Neural cell (in vitro differentiated cells): Measurements from ENCODE around the gene CENPP. TPM values are rescaled to one million over a fixed set of nuclear protein-coding genes. Genes with fewer than 3 reads are reported as not detected.

Experiments
- H2AFZ ChIP-seq: fragments of 200-600, 300-800 bp; sonication (generic), shearing (Covaris generic); 2 replicates; pipeline ENCODE4 v1.6.0; 2014; ENCODE audit warnings: low read depth, mild to moderate bottlenecking, antibody characterized with exemption, low read length, moderate library complexity
- H3F3A ChIP-seq: fragments of 200-600 bp; shearing (Covaris generic); 2 replicates; pipeline ENCODE4 v1.6.1; 2016; ENCODE audit warnings: mild to moderate bottlenecking, moderate library complexity, mixed read lengths, antibody characterized with exemption, low read length; ENCODE audit not compliant: insufficient read depth, poor library complexity, severe bottlenecking
- H3K27ac ChIP-seq: fragments of 200-600, 300-800 bp; sonication (generic), shearing (Covaris generic); 2 replicates; pipeline ENCODE4 v1.5.1; 2014; ENCODE audit warnings: mild to moderate bottlenecking, low read length, moderate library complexity
- H3K27me3 ChIP-seq: fragments of 300-800, 200-600 bp; sonication (generic), shearing (Covaris generic); 2 replicates; pipeline ENCODE4 v1.6.0; 2014; ENCODE audit warnings: mild to moderate bottlenecking, low read depth, low read length, moderate library complexity; ENCODE audit not compliant: insufficient read depth
- H3K36me3 ChIP-seq: fragments of 300-800, 200-600 bp; sonication (generic), shearing (Covaris generic); 2 replicates; pipeline ENCODE4 v1.5.1; 2014; ENCODE audit warnings: mild to moderate bottlenecking, antibody characterized with exemption, low read length, moderate library complexity; ENCODE audit not compliant: insufficient read depth
- H3K4me2 ChIP-seq: fragments of 300-800, 200-600 bp; sonication (generic), shearing (Covaris generic); 2 replicates; pipeline ENCODE4 v1.6.0; 2014; ENCODE audit warnings: mild to moderate bottlenecking, low read length
- H3K4me3 ChIP-seq: fragments of 300-800, 200-600 bp; sonication (generic), shearing (Covaris generic); 2 replicates; pipeline ENCODE4 v1.5.1; 2014; ENCODE audit warnings: mild to moderate bottlenecking, low read length, moderate library complexity
- H3K79me2 ChIP-seq: fragments of 200-600 bp; shearing (Covaris generic); replicated peaks from 2 replicates; pipeline ENCODE4 v1.6.0; 2014; ENCODE audit warnings: mild to moderate bottlenecking, low read length, moderate library complexity; ENCODE audit not compliant: insufficient read depth
- H3K9ac ChIP-seq: fragments of 300-800, 200-600 bp; sonication (generic), shearing (Covaris generic); 2 replicates; pipeline ENCODE4 v1.6.1; 2016; ENCODE audit warnings: mild to moderate bottlenecking, low read length, mixed read lengths
- H3K9me2 ChIP-seq: fragments of 200-600 bp; shearing (Covaris generic); 2 replicates; pipeline ENCODE4 v1.6.1; 2016; ENCODE audit warnings: mild to moderate bottlenecking, low read length, mixed read lengths; ENCODE audit not compliant: insufficient read depth
- H3K9me3 ChIP-seq: fragments of 200-600, 300-800 bp; sonication (generic), shearing (Covaris generic); 2 replicates; pipeline ENCODE4 v1.6.1; 2016; ENCODE audit warnings: mild to moderate bottlenecking, mixed run types, low read length, moderate library complexity, mixed read lengths
- H4K20me1 ChIP-seq: fragments of 200-600 bp; shearing (Covaris generic); 2 replicates; pipeline ENCODE4 v1.6.1; 2016; ENCODE audit warnings: mild to moderate bottlenecking, mixed run types; ENCODE audit not compliant: insufficient read depth
- CTCF ChIP-seq: fragments of 450-650 bp; IDR thresholded peaks from 2 replicates; pipeline ENCODE4 v1.5.1; 2014; ENCODE audit warnings: antibody characterized with exemption, mild to moderate bottlenecking, moderate library complexity; ENCODE audit not compliant: poor library complexity, severe bottlenecking
- EP300 ChIP-seq: fragments of 450-650 bp; conservative IDR thresholded peaks from 2 replicates; pipeline ENCODE4 v1.6.1; 2014; ENCODE audit warnings: antibody characterized with exemption, mild to moderate bottlenecking, moderate library complexity; ENCODE audit not compliant: poor library complexity, severe bottlenecking
- EZH2 ChIP-seq: fragments of 200-600, 300-800 bp; shearing (Covaris generic), sonication (generic); IDR thresholded peaks from 2 replicates; pipeline ENCODE4 v1.6.1; 2014; ENCODE audit warnings: antibody characterized with exemption, low read length, borderline replicate concordance, mild to moderate bottlenecking; ENCODE audit not compliant: insufficient read depth, poor library complexity, severe bottlenecking
- MXI1 ChIP-seq: fragments of 450-650 bp; conservative IDR thresholded peaks from 2 replicates; pipeline ENCODE4 v1.6.1; 2014; ENCODE audit warnings: antibody characterized with exemption, mild to moderate bottlenecking; ENCODE audit not compliant: poor library complexity, severe bottlenecking
- POLR2AphosphoS5 ChIP-seq: IDR thresholded peaks from 2 replicates; pipeline ENCODE4 v1.6.1; 2012
- RAD21 ChIP-seq: fragments of 450-650 bp; conservative IDR thresholded peaks from 2 replicates; pipeline ENCODE4 v1.6.1; 2014; ENCODE audit warnings: antibody characterized with exemption, mild to moderate bottlenecking, moderate library complexity
- REST ChIP-seq: IDR thresholded peaks from 2 replicates; pipeline ENCODE4 v1.6.1; 2012; ENCODE audit warnings: borderline replicate concordance
- SMC3 ChIP-seq: fragments of 450-650 bp; conservative IDR thresholded peaks from 2 replicates; pipeline ENCODE4 v1.6.1; 2014; ENCODE audit warnings: antibody characterized with exemption, mild to moderate bottlenecking, moderate library complexity; ENCODE audit not compliant: poor library complexity
- TAF1 ChIP-seq: IDR thresholded peaks from 2 replicates; pipeline ENCODE4 v1.6.1; 2012; ENCODE audit warnings: low read depth
- polyA plus RNA-seq: library from polyadenylated mRNA; depleted of rRNA; stranded (reverse); fragments of >200 nt; gene quantifications from 2 replicates; pipeline ENCODE4 v1.2.3, GENCODE V29; 2014

The CENPP gene
- polyA plus RNA-seq, 1 donor from 2014 or later, result 5.0 TPM

DNA sequence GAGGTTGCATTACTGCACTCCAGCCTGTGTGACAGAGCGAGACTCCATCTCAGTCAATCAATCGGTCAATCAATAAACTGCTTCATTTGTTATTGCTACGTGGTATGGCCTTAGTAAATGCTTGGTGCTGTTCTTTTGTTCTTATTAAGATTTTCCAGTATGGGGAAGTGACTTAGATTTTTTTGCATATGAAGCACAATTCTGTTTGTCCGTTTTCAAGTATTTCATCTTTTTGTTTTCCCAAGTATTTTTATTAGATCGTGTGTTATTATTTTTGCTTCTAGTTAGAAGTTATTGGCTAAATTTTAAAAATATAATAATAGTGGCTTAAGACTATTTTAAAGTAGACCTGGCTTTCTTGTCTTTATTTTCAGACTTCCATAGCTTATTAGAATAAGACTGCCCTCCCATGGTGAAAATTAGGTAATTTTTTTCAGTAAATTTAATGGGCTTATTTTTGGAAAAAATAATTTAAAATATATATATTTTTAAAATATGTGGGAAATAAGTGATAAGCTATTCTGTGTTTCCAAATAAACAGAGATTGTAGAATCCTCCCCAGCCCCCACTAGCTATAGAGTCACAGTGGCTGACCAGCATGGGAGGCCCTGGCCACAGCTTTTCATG is 113.3 kb downstream of the CENPP start:
- no peak overlapping the region for H3K4me3 ChIP-seq
- no peaks in the 10 kb centered on the region for H3K79me2 ChIP-seq
- H3K9ac ChIP-seq, result no peak overlapping the region
- H3K9me3 ChIP-seq, result no peaks in the 10 kb centered on the region
- no peaks in the 10 kb centered on the region for H3K9me2 ChIP-seq
- TF ChIP-seq CTCF (peak; percentile 26), POLR2AphosphoS5 (no peak), TAF1 (no peak), SMC3 (no peak), EZH2 (no peak), EP300 (no peak)
- no peaks in the 10 kb centered on the region for H3K27me3 ChIP-seq
- no peaks in the 10 kb centered on the region for H4K20me1 ChIP-seq
- no peak overlapping the region for H3K27ac ChIP-seq
- no peak overlapping the region for H3K4me2 ChIP-seq
- H3F3A ChIP-seq, result no peaks in the 10 kb centered on the region
- H3K36me3 ChIP-seq, result no peaks in the 10 kb centered on the region
- no peak overlapping the region for H2AFZ ChIP-seq

- TF ChIP-seq EP300 (no peak), TAF1 (no peak), CTCF (no peak), EZH2 (no peak), RAD21 (no peak), REST (no peak), POLR2AphosphoS5 (no peak), MXI1 (no peak), SMC3 (no peak)
- H3K4me2 ChIP-seq, result no peak overlapping the region
These were observed 114.4 kb downstream of the CENPP start for GRCh38 chr9:92439921-92440750.

More at GRCh38 chr9:92439921-92440750, 114.4 kb downstream of the CENPP start:
- no peak overlapping the region for H3K9ac ChIP-seq
- H3K9me3 ChIP-seq, result no peaks in the 10 kb centered on the region
- H3K9me2 ChIP-seq, result no peaks in the 10 kb centered on the region
- no peaks in the 10 kb centered on the region for H4K20me1 ChIP-seq
- H3K79me2 ChIP-seq, result no peaks in the 10 kb centered on the region
- H3K4me3 ChIP-seq, result no peak overlapping the region
- H3K36me3 ChIP-seq, result no peaks in the 10 kb centered on the region
- no peaks in the 10 kb centered on the region for H3F3A ChIP-seq
- no peak overlapping the region for H3K27ac ChIP-seq
- H3K27me3 ChIP-seq, result no peaks in the 10 kb centered on the region
- no peak overlapping the region for H2AFZ ChIP-seq
